Astrocyte of the hippocampus (primary cell): Measurements from ENCODE around the gene ZNF708.
"Not testable (repeated sequence)": the region's sequence is repeated elsewhere in the genome, so short reads cannot be mapped to it uniquely, and the experiment has no call there.

Experiments
- DNase-seq: peaks from one replicate; pipeline ENCODE4 v3.0.0; 2011; ENCODE audit warnings: low read depth, low spot score

The ZNF708 gene

DNA sequence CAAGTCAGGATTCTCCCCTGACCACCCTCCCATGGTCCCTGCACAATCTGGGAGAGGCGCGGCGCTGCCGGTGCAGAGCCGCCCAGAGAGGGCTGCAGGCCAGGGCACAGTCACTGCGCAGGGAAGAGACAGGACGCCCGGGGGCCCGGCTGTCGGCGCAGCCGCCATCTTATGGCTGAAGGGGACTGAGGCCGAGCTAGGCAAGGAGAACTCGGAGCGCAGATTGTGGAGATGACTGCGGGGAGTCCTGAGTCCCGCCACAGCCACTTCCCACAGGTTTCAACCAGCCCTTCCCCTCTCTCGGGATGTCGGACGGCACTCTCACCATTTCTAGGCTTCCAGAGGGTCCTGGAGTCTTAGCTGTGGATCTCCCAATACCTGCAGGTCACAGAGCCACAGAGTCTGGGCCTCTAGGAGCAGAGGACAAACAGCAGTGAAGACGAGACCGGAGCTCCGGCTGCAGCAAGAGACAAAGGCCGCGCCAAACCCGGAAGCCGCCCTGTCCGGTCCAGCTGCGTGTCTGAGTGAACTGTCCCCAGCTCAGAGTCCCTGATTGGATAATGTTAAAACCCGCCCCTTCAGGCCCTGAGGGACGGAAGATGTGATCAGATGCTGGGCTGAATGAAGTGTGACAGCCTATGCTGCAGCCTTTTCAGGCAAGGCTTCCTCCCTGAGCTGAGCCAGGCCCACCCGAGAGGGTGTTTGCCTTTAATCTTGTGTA, at the start of gene ZNF708:
ZNF708 (minus strand) TSS at position 526 of the 721 bp plus-strand sequence; CDS start at position 328, 198 bp downstream.
- DNase-seq = peak; percentile 93

DNA sequence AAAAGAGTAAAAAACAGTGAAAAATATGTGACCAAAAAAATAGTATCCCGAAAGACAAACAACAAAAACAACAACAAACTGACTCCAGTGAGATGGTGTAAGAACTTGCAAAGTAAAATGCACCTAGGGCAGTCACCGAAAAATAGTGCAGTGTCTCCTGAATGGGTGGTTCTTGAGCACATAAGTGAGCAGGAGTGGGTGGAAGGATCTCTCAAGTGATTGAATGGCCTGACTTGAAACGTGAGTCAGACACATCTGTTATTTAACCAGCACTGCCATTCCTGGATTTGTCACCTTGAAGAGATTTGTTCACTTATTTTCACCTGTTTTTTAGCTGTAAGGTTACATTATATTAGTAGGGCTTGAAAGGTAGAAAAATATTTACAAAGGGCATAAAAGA, 33.1 kb upstream of the ZNF708 start:
- no peak for DNase-seq

DNA sequence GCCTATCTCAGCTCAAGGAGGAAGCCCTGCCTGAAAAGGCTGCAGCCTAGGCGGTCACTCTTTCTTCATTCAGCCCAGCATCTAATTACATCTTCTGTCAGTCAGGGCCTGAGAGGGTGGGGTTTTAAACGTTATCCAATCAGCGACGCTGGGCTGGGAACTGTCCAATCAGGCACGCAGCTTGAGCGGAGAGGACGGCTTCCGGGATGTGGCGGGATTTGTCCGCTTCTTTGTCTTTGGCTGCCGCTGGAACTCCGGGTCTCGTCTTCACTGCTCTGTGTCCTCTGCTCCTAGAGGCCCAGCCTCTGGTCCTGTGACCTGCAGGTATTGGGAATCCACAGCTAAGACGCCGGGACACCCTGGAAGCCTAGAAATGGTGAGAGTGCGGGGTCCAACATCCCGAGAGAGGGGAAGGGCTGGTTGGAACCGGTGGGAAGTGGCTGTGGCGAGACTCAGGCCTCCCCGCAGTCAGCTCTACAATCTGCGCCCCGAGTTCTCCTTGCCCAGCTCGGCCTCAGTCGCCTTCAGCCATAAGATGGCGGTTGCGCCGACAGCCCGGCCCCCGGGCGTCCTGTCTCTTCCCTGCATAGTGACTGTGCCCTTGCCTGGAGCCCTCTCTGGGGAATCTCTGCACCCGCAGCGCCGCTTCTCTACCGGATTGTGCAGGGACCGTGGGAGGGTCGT, 29.7 kb upstream of the ZNF708 start, which contains the start of gene ZNF738:
ZNF738 (plus strand) TSS at position 233 of the 684 bp plus-strand sequence; CDS start at position 374, 141 bp downstream.
- DNase-seq = peak; percentile 98

DNA sequence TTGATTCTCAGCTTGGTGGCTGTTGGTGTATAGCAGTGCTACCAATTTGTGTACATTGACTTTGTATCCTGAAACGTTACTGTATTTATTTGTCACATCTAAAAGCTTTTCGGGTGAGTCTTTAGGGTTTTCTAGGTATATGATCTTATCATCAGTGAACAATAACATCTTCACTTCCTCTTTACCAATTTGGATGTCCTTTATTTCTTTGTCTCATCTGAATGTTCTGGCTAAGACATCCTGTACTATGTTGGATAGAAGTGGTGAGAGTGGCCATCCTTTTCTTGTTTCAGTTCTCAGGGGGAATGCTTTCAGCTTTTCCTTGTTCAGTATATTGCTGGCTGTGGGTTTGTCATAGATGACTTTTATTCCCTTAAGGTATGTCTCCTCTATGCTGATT, 23.6 kb upstream of the ZNF708 start:
- no peak for DNase-seq

DNA sequence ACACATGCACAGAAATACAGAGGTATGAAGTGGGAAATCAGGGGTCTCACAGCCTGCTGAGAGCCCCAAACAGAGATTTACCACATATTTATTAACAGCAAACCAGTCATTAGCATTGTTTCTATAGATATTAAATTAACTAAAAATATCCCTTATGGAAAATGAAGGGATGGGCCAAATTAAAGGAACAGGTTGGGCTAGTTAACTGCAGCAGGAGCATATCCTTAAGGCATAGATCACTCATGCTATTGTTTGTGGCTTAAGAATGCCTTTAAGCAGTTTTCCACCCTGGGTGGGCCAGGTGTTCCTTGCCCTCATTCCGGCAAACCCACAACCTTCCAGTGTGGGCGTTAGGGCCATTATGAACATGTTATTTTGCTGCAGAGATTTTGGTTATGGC, 15.6 kb upstream of the ZNF708 start:
- not testable (repeated sequence) for DNase-seq

DNA sequence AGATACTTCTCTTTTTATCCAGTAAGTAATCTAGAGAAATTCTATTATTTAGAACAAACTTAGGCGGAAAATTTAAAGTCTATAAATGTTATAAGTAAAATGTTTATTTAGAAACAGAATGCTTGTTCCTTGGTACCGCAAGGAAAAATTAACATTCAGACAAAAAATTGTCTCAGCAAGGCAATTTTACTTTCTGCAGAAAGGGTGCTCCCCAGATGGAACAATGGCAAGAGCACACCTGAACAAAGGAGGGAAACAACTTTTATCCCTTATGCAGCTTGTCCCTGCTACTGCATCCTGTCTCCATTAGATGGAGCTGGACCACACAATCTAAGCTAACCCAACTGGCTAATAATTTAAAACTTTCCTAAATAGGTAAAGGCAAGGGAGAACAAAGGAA, 6.5 kb upstream of the ZNF708 start:
- no peak for DNase-seq

DNA sequence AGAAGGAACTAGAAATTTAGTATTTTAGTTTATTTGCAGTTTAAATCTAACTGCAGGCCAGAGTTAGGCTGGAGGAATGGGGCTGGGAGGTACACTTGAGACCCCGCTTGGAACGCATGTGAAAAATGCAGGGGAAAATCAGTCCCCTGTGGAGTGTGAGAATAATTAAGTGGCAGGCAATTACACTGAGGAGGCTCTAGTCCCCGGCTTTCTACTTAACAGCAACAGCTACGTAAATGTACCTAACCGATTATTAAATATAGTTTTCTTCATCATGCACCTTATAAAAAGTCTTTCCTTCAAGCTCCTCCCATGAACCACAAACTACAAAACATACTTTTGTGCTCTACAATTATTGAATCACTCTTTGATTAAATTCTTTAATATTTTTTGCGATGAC, 804 bp downstream of the ZNF708 start:
- DNase-seq = peak; percentile 36

DNA sequence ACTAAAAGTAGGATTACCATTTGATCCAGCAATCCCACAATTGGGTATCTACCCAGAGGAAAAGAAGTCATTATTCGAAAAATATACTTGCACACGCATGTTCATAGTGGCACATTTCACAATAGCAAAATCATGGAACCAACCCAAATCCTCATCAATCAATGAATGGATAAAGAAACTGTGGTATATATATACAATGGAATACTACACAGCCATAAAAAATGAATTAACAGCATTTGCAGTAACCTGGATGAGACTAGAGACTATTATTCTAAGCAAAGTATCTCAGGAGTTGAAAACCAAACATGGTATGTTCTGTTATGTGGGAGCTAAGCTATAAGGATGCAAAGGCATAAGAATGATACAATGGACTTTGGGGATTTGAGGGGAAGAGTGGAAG, 3.0 kb downstream of the ZNF708 start:
- no peak for DNase-seq

DNA sequence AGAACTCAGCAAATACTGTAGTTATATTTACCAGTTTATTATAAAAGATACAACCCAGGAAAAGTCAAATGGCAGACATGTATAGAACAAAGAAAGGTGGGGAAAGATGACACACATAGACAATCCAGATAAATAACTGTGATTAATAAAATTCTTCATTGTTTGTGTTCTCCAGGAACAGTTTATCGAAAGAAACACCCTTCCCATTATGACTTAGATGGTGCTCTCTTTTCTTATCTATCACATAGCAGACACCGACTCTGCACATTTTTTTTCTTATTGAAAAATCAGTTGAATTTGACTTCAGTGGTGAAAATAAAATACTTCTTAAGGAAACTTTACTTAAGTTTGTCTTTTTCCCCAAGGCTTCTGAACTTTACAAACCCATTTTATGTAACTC, 6.2 kb downstream of the ZNF708 start:
- DNase-seq = no peak

DNA sequence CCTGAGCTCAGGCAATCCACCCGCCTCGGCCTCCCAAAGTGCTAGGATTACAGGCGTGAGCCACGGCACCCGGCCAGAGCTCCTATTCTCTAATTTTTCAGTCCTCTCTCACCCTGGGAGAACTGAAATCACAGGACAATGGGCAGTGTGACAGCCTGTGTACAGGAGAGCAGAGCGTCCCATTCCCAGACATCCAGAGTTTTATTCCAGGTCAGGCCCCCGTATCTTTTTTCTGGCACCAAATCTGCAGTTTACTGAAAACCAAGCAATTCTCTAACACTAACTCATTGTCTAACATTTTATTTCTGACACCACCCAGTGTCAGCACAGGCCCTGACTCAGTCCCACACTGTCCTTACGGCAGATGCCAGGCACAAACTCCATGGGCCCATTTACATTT, 6.7 kb downstream of the ZNF708 start:
- DNase-seq = peak; percentile 45

DNA sequence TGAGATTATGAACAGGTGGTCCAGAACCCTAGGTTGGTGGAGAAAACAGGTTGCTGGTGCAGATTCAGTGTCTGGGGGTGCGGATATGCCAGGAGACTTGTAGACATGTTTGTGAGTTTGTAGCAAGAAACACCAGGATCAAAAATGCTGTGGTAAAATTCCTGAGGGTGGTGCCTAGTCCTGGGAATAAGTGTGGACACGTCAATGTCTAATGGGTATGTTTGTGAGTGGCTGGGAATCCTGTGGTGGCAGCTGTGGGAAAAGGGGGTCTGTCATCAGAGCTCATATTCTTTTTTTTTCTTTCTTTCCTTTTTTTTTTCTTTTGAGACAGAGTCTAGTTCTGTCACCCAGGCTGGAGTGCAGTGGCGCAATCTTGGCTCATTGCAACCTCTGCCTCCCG, 7.2 kb downstream of the ZNF708 start:
- DNase-seq = peak; percentile 58

DNA sequence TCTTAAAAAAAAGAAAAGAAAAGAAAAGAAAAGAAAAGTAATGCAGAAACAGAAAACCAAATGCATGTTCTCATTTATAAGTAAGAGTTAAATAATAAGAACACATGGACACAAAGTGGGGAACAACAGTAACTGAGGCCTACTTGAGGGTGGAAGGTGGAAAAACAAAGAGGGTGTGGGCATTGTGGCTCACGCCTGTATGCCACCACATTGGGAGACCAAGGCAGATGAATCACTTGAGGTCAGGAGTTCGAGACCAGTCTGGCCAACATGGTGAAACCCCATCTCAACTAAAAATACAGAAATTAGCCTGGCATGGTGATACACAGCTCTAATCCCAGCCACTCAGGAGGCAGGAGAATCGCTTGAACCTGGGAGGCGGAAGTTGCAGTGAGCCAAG, 8.1 kb downstream of the ZNF708 start:
- DNase-seq = peak; percentile 20

DNA sequence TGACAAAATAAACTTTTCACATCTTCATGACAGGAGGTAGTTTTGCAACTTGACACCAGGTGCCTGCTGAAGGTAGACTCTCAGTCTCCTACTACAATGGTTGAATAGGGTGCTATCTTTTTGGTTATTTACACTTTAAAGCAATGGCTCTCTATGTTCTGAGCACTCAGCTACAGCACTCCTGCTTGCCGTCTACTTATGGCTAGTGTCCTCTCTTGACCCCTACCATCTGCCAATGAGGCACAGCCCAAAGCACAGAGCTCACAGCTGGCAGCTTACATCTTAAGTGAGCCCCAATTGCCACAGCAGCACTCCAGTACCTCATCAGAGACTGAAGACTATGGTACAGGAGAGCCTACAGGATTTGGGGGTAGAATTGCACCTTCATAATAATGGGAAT, 11.4 kb downstream of the ZNF708 start:
- DNase-seq = no peak

DNA sequence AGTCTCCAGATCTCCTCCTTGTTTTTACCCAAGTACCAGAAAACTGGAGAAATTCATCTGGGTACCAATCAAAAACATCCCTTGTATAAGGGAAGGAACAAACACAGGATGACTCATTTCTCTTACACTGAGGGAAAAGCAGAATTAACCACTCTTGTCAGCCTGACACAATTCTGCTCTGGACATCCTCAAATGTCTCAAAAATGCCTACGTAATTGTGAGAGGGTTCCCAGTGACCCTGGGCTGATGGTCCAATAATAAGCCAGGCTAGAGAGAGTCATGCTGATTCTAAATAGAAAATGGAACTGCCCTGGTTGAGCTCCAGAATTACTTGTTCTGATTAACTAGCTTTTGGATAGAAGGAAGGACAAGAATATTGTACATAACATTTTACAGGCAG, 14.5 kb downstream of the ZNF708 start:
- DNase-seq = peak; percentile 28

DNA sequence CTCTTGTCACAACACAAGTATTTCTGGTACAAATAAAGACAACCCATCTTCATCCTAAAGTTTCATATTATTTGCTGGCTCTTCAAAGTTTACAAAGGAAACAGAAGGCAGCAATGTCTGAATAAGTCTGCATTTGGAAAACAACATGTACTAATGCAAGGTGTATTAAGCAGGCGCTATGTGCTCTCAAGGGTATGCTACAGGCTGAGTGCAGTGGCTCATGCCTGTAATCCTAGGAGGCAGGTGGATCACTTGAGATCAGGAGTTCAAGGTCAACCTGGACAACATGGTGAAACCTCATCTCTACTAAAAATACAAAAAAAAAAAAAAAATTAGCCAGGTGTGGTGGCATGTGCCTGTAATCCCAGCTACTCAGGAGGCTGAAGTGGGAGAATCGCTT, 16.4 kb downstream of the ZNF708 start:
- not testable (repeated sequence) for DNase-seq

DNA sequence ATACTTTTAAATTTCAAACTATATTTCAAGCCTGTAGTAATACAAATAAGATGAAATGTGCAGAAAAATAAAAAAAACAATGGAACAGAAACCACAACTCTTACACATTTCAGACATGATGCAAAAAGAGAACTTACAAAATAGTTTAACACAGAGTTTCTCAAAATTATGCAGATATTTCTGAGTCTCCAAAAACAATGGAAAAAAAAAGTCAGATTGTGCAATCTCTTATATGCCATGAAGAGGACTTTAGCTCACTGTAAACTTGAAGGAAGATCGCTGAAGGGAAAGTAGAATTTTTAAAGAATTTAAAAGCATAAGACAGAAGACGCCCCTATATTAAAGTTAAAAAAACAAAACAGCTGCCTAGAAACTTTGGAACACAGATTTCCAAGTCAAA, 20.4 kb downstream of the ZNF708 start:
- no peak for DNase-seq

DNA sequence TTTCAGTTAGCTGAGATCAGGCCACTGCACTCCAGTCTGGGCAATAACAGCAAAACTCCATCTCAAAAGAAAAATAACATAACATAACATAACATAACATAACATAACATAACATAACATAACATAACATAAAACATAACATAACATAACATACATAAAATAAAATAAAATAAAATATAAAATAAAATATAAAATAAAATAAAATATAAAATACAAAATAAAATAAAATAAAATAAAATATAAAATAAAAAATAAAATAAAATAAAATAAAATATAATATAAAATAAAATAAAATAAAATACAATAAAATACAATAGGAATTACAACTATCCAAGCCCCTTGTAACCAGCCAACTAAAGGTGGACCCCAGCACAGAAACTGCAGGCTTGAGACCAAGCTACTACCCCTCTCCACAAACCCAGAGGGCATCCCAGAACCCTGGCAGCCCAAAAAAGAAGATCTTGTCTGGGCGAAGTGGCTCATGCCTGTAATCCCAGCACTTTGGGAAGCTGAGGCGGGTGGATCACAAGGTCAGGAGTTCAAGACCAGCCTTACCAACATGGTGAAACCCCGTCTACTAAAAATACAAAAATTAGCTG, 22.2 kb downstream of the ZNF708 start:
- DNase-seq = not testable (repeated sequence)

DNA sequence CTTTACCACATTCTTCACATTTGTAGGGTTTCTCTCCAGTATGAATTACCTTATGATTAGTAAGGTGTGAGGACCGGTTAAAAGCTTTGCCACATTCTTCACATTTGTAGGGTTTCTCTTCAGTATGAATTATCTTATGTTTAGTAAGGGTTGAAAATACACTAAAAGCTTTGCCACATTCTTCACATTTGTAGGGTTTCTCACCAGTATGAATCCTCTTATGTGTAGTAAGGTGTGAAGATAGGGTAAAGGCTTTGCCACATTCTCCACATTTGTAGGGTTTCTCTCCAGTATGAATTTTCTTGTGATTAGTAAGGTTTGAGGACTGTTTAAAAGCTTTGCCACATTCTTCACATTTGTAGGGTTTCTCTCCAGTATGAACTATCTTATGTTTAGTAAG, 35.4 kb downstream of the ZNF708 start:
- not testable (repeated sequence) for DNase-seq

DNA sequence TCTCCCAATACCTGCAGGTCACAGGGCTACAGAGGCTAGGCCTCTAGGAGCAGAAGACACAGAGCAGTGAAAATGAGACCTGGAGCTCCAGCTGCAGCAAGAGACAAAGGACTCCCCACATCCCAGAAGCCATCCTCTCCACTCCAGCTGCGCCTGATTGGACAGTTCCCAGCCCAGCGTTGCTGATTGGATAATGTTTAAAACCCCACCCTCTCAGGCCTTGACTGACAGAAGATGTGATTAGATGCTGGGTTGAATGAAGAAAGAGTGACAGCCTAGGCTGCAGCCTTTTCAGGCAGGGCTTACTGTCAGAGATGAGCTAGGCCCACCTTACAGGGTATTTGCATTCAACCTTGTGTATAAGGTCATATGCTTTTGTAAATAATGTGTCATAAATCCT, 59.4 kb downstream of the ZNF708 start:
- no peak for DNase-seq

DNA sequence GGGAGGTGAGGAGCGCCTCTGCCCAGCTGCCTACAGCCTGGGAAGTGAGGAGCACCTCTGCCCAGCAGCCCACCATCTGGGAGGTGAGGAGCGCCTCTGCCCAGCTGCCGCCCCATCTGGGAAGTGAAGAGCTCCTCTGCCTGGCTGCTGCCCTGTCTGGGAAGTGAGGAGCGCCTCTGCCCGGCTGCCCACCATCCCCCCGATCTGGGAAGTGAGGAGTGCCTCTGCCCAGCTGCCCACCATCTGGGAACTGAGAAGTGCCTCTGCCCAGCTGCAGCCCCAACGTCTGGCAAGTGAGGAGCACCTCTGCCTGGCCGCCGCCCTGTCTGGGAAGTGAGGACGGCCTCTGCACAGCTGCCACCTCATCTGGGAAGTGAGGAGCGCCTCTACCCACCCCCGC, 64.3 kb downstream of the ZNF708 start:
- DNase-seq = no peak

DNA sequence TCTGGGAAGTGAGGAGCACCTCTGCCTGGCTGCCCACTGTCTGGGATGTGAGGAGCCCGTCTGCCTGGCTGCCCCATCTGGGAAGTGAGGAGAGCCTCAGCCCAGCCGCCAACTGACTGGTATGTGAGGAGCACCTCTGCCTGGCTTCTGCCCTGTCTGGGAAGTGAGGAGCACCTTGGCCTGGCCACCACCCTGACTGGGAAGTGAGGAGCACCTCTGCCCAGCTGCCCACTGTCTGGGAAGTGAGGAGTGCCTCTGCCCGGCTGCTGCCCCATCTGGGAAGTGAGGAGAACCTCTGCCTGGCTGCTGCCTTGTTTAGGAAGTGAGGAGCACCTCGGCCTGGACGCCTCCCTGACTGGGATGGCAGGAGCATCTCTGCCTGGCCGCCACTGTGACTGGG, 64.8 kb downstream of the ZNF708 start:
- DNase-seq = no peak

DNA sequence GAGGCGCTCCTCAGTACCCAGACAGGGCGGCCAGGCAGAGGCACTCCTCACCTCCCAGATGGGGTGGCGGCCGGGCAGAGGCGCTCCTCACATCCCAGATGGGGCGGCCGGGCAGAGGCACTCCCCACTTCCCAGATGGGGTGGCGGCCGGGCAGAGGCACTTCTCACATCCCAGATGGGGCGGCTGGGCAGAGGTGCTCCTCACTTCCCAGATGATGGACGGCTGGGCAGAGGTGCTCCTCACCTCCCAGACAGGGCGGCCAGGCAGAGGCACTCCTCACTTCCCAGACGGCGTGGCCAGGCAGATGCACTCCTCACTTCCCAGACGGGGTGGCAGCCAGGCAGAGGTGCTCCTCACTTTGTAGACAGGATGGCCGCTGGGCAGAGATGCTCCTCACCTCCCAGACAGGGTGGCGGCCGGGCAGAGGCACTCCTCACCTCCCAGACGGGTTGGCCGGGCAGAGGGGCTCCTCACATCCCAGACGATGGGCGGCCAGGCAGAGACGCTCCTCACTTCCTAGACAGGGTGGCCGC, 68.3 kb downstream of the ZNF708 start:
- DNase-seq = not testable (repeated sequence)
